ENCODE measurements around the gene ITGA11. TPM values are rescaled to one million over a fixed set of nuclear protein-coding genes. Genes with fewer than 3 reads are reported as not detected.

The ITGA11 gene
- polyA plus RNA-seq, 1 of the 3 experiments (the other 2 are of a cell fraction): 0.49 TPM

DNA sequence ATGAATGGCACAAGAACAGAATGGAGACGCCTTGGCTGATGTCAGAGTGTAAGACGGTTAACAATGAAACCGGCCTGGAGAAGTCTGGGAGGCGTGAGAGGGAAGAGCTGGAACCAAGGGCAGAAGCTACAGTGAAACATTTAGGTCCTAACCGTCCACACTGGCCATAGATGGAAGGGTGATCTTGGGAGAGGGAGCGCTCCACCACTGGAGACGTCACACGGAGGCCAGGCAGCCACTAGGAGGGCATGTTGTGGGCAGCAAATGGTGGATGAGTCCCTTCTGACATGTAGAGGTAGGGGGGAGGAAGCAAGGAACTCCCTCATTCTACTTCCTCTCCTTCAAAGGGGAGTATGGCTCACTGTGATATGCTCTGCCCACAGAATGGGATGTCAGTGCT, 130.7 kb downstream of the ITGA11 start (continued):
- TF ChIP-seq GABPA (IDR thresholded peaks at IDR 0.05; ENCODE audit: low read depth): no peak

- peaks cover 0 to 4% of the 10 kb centered on the region in 2 experiments; a peak in 2 of 4 replicates for H3K4me1 ChIP-seq (ENCODE audit: control insufficient read depth in 1 of 2, insufficient read depth in 2 of 2, low read depth in 1 of 2, low read length in 1 of 2)
- peaks cover 19% of the 10 kb centered on the region for H3F3A ChIP-seq (replicated peaks; ENCODE audit: insufficient read depth)
- POLR2A ChIA-PET: no interaction called here
- H3K36me3 ChIP-seq (replicated peaks in 1 of 2; ENCODE audit: control insufficient read depth in 1 of 2, insufficient read depth in 2 of 2, low read length in 1 of 2): peaks cover 11 to 33% of the 10 kb centered on the region in 2 experiments
- H3K4me2 ChIP-seq: no peak overlapping the region
- TF ChIP-seq FOXJ3 (CRISPR knock-in tag; IDR thresholded peaks at IDR 0.05) (no peak), RAD21 (IDR thresholded peaks at IDR 0.05; ENCODE audit: low read length) (no peak), TEAD4 (IDR thresholded peaks at IDR 0.05; ENCODE audit: borderline replicate concordance, insufficient read depth) (no peak), ELF1 (IDR thresholded peaks at IDR 0.05) (no peak)
- TF ChIP-seq, protein P1, sequence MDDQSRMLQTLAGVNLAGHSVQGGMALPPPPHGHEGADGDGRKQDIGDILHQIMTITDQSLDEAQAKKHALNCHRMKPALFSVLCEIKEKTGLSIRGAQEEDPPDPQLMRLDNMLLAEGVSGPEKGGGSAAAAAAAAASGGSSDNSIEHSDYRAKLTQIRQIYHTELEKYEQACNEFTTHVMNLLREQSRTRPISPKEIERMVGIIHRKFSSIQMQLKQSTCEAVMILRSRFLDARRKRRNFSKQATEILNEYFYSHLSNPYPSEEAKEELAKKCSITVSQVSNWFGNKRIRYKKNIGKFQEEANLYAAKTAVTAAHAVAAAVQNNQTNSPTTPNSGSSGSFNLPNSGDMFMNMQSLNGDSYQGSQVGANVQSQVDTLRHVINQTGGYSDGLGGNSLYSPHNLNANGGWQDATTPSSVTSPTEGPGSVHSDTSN (IDR thresholded peaks at IDR 0.05): no peak
- H3K9me2 ChIP-seq: no peaks in the 10 kb centered on the region
- H3K9ac ChIP-seq: no peak overlapping the region
- H4K20me1 ChIP-seq (ENCODE audit: insufficient read depth): no peaks in the 10 kb centered on the region
- no peak overlapping the region for H3K27ac ChIP-seq (ENCODE audit: low read depth in 2 of 2, low read length in 1 of 2)
- H3K27me3 ChIP-seq (ENCODE audit: insufficient read depth): no peaks in the 10 kb centered on the region
- CTCF ChIA-PET: interaction anchor here (0.6 kb wide), 1 partner anchor 48 kb away, joined by 3 read pairs; no protein-coding TSS in a partner anchor
- peaks cover 28% of the 10 kb centered on the region for H3K79me2 ChIP-seq (ENCODE audit: insufficient read depth)
- H2AFZ ChIP-seq (ENCODE audit: low read depth): no peak overlapping the region
- H3K4me3 ChIP-seq (ENCODE audit: low read depth in 2 of 2, low read length in 1 of 2): no peak overlapping the region
- no peak for DNase-seq
- WGBS (ENCODE audit: low lambda C conversion rate): 89% methylated on average over 6 of the region's 6 CpGs
- H3K9me3 ChIP-seq: no peaks in the 10 kb centered on the region
Measured at GRCh38 chr15:68300115-68300940, 131.6 kb downstream of the ITGA11 start.

- no peak for DNase-seq
Measured at GRCh38 chr15:68299436-68299835, 132.5 kb downstream of the ITGA11 start.

More at GRCh38 chr15:68299436-68299835, 132.5 kb downstream of the ITGA11 start:
- Histone ChIP-seq H3K9me3 (no peaks in the 10 kb centered on the region), H3K4me3 (ENCODE audit: low read depth in 2 of 2, low read length in 1 of 2) (no peak overlapping the region), H3F3A (replicated peaks; ENCODE audit: insufficient read depth) (peaks cover 17% of the 10 kb centered on the region), H3K9ac (no peak overlapping the region), H4K20me1 (ENCODE audit: insufficient read depth) (0 out of 2 replicates have a peak, but pooled peaks cover 3% of the 10 kb centered on the region), H3K36me3 (replicated peaks in 1 of 2; ENCODE audit: control insufficient read depth in 1 of 2, insufficient read depth in 2 of 2, low read length in 1 of 2) (peaks cover 15 to 37% of the 10 kb centered on the region in 2 experiments), H2AFZ (ENCODE audit: low read depth) (no peak overlapping the region; the same call in 1 of the 2 replicates), H3K27ac (ENCODE audit: low read depth in 2 of 2, low read length in 1 of 2) (peak overlapping the region in 1 of 2 experiments; percentile 10; a peak in 1 of 4 replicates), H3K4me1 (ENCODE audit: control insufficient read depth in 1 of 2, insufficient read depth in 2 of 2, low read depth in 1 of 2, low read length in 1 of 2) (peaks cover 0 to 4% of the 10 kb centered on the region in 2 experiments; a peak in 2 of 4 replicates), H3K9me2 (no peaks in the 10 kb centered on the region), H3K79me2 (ENCODE audit: insufficient read depth) (peaks cover 37% of the 10 kb centered on the region), H3K27me3 (ENCODE audit: insufficient read depth) (no peaks in the 10 kb centered on the region), H3K4me2 (no peak overlapping the region)
- CTCF ChIA-PET: interaction anchor here (0.5 kb wide), 1 partner anchor 22 kb away, joined by 3 read pairs; the partner anchor contains the start of gene FEM1B
- 84% methylated on average over 5 of the region's 5 CpGs for WGBS (ENCODE audit: low lambda C conversion rate)
- TF ChIP-seq MAX (IDR thresholded peaks at IDR 0.05; ENCODE audit: low read depth) (no peak), TCF12 (IDR thresholded peaks at IDR 0.05) (no peak), GATA2 (CRISPR knock-in tag; IDR thresholded peaks at IDR 0.05) (no peak)
- POLR2A ChIA-PET: no interaction called here

Data from SK-N-SH (cell line).